NT2/D1 (cell line): ENCODE results near the gene SLC46A3.

Experiments used
- DNase-seq: peaks from one replicate; pipeline ENCODE4 v3.0.0-alpha.2; 2011; ENCODE audit warnings: low read depth, low spot score
- H3K27me3 ChIP-seq: 2 replicates; pipeline ENCODE4 v1.6.0; 2011; ENCODE audit warnings: mild to moderate bottlenecking; ENCODE audit not compliant: insufficient read length, insufficient read depth
- H3K36me3 ChIP-seq: 2 replicates; pipeline ENCODE4 v1.6.1; 2011; ENCODE audit warnings: mild to moderate bottlenecking, low read length, mixed read lengths; ENCODE audit not compliant: insufficient read depth, insufficient read length
- H3K4me1 ChIP-seq: 2 replicates; pipeline ENCODE4 v1.5.1; 2011; ENCODE audit not compliant: insufficient read depth, insufficient read length
- H3K4me3 ChIP-seq: 2 replicates; pipeline ENCODE4 v1.5.1; 2011; ENCODE audit warnings: low read depth; ENCODE audit not compliant: insufficient read length
- H3K9ac ChIP-seq: 2 replicates; pipeline ENCODE4 v1.6.0; 2011; ENCODE audit warnings: low read depth; ENCODE audit not compliant: insufficient read length
- H3K9me3 ChIP-seq: 2 replicates; pipeline ENCODE4 v1.5.1; 2011; ENCODE audit warnings: mild to moderate bottlenecking, low read length; ENCODE audit not compliant: insufficient read depth
- SUZ12 ChIP-seq: IDR thresholded peaks from 2 replicates; pipeline ENCODE4 v1.6.1; 2011; ENCODE audit not compliant: insufficient read length, insufficient read depth; ENCODE audit errors: extremely low read depth
- YY1 ChIP-seq: IDR thresholded peaks from 2 replicates; pipeline ENCODE4 v1.6.1; 2011; ENCODE audit not compliant: insufficient read length, insufficient read depth
- ZNF274 ChIP-seq: IDR thresholded peaks from 2 replicates; pipeline ENCODE4 v1.6.1; 2011; ENCODE audit warnings: mild to moderate bottlenecking, low read depth, low read length

Gene SLC46A3

GRCh38 chr13:28717170-28717569, 1.6 kb downstream of the SLC46A3 start:
- peaks cover 37% of the 10 kb centered on the region for H3K27me3 ChIP-seq
- TF ChIP-seq ZNF274: no peak
- no peak for TF ChIP-seq SUZ12
- TF ChIP-seq YY1: no peak

GRCh38 chr13:28716511-28716910, 2.3 kb downstream of the SLC46A3 start:
- no peaks in the 10 kb centered on the region for H3K36me3 ChIP-seq
- peaks cover 2% of the 10 kb centered on the region for H3K4me1 ChIP-seq
- no peak overlapping the region for H3K9ac ChIP-seq
- DNase-seq: no peak
- TF ChIP-seq YY1 (no peak), ZNF274 (no peak), SUZ12 (no peak)
- H3K27me3 ChIP-seq: peaks cover 37% of the 10 kb centered on the region
- H3K4me3 ChIP-seq: no peak overlapping the region
- no peaks in the 10 kb centered on the region for H3K9me3 ChIP-seq

More at GRCh38 chr13:28717170-28717569, 1.6 kb downstream of the SLC46A3 start:
- DNase-seq: no peak
- Histone ChIP-seq H3K36me3 (no peaks in the 10 kb centered on the region), H3K4me3 (no peak overlapping the region), H3K4me1 (peaks cover 2% of the 10 kb centered on the region), H3K9me3 (no peaks in the 10 kb centered on the region), H3K9ac (no peak overlapping the region)

GRCh38 chr13:28714651-28715050, 4.1 kb downstream of the SLC46A3 start:
- no peak for TF ChIP-seq SUZ12
- no peak for TF ChIP-seq ZNF274
- TF ChIP-seq YY1: no peak
- H3K36me3 ChIP-seq: no peaks in the 10 kb centered on the region
- H3K4me3 ChIP-seq: no peak overlapping the region
- H3K27me3 ChIP-seq: peaks cover 31% of the 10 kb centered on the region
- H3K9me3 ChIP-seq: no peaks in the 10 kb centered on the region
- peaks cover 2% of the 10 kb centered on the region for H3K4me1 ChIP-seq
- H3K9ac ChIP-seq: no peak overlapping the region
- no peak for DNase-seq

GRCh38 chr13:28710161-28710560, 8.6 kb downstream of the SLC46A3 start:
- TF ChIP-seq SUZ12: no peak
- TF ChIP-seq ZNF274: no peak
- TF ChIP-seq YY1: no peak
- DNase-seq: no peak

GRCh38 chr13:28707629-28708427, 10.9 kb downstream of the SLC46A3 start:
- no peak for DNase-seq
- no peak for TF ChIP-seq YY1
- H3K4me1 ChIP-seq: no peaks in the 10 kb centered on the region
- no peaks in the 10 kb centered on the region for H3K27me3 ChIP-seq
- H3K9ac ChIP-seq: no peak overlapping the region
- no peaks in the 10 kb centered on the region for H3K36me3 ChIP-seq
- no peak overlapping the region for H3K4me3 ChIP-seq
- H3K9me3 ChIP-seq: no peaks in the 10 kb centered on the region

More at GRCh38 chr13:28710161-28710560, 8.6 kb downstream of the SLC46A3 start:
- Histone ChIP-seq H3K4me1 (no peaks in the 10 kb centered on the region), H3K4me3 (no peak overlapping the region), H3K36me3 (no peaks in the 10 kb centered on the region), H3K27me3 (no peaks in the 10 kb centered on the region), H3K9me3 (no peaks in the 10 kb centered on the region), H3K9ac (no peak overlapping the region)

GRCh38 chr13:28705461-28706083, 13.2 kb downstream of the SLC46A3 start:
- Histone ChIP-seq H3K4me1 (no peaks in the 10 kb centered on the region), H3K27me3 (no peaks in the 10 kb centered on the region), H3K4me3 (no peak overlapping the region), H3K9ac (no peak overlapping the region), H3K9me3 (no peaks in the 10 kb centered on the region), H3K36me3 (no peaks in the 10 kb centered on the region)
- TF ChIP-seq ZNF274 (no peak), YY1 (no peak), SUZ12 (no peak)
- no peak for DNase-seq

GRCh38 chr13:28704919-28705318, 13.9 kb downstream of the SLC46A3 start:
- TF ChIP-seq YY1: no peak
- TF ChIP-seq SUZ12: no peak
- TF ChIP-seq ZNF274: no peak
- H3K4me3 ChIP-seq: no peak overlapping the region
- no peaks in the 10 kb centered on the region for H3K9me3 ChIP-seq
- H3K4me1 ChIP-seq: no peaks in the 10 kb centered on the region
- H3K36me3 ChIP-seq: no peaks in the 10 kb centered on the region
- no peak for DNase-seq
- H3K27me3 ChIP-seq: no peaks in the 10 kb centered on the region
- no peak overlapping the region for H3K9ac ChIP-seq
